Measurements from ENCODE around the gene MAP3K5. TPM values are rescaled to one million over a fixed set of nuclear protein-coding genes. Genes with fewer than 3 reads are reported as not detected.

Gene MAP3K5
- total and polyA plus RNA-seq, 2 of the 8 experiments (the other 6 are each of a cell fraction or from before 2014, with no cell fraction given): 0.63 to 2.6 TPM

GRCh38 chr6:136628996-136629395 is 163.3 kb downstream of the MAP3K5 start (continued):
- TF ChIP-seq ZNF274 (IDR thresholded peaks at IDR 0.05; ENCODE audit: borderline replicate concordance, extremely low read depth, low read length) (no peak), GABPA (IDR thresholded peaks at IDR 0.05; ENCODE audit: borderline replicate concordance, insufficient read depth, low read length) (no peak), ATF2 (IDR thresholded peaks at IDR 0.05; ENCODE audit: low read length) (no peak), BCL11A (IDR thresholded peaks at IDR 0.05; ENCODE audit: low read depth in 2 of 2, low read length in 2 of 2) (no peak), EGR1 (IDR thresholded peaks at IDR 0.05; ENCODE audit: borderline replicate concordance, low read depth, low read length) (no peak)

All from H1 (cell line).